Stomach (tissue), 9 donors: Measurements from ENCODE around the gene TRPM3. TPM values are rescaled to one million over a fixed set of nuclear protein-coding genes. Genes with fewer than 3 reads are reported as not detected.

Experiments
- DNase-seq, 2 donors: peaks; one replicate each; pipeline versions ENCODE4 v3.0.0 to v3.0.0-alpha.2; 2013 to 2019
- H3K27ac ChIP-seq, 5 donors: fragments of 200-600 bp in 4 of 5; sonication (generic) in 4 of 5; one replicate each; pipeline ENCODE4 v1.5.1; 2013 to 2019; ENCODE audit warnings: mild to moderate bottlenecking in 1 of 5, moderate library complexity in 1 of 5
- H3K27me3 ChIP-seq, 3 donors: fragments of 200-600 bp; sonication (generic); one replicate each; pipeline ENCODE4 v1.5.1; 2017 to 2019; ENCODE audit warnings: mixed run types in 1 of 3
- H3K36me3 ChIP-seq, 4 donors: fragments of 200-600 bp; sonication (generic); 1 replicate in 3 of 4; 2 replicates in 1 of 4; pipeline ENCODE4 v1.5.1; 2016 to 2019
- H3K4me1 ChIP-seq, 4 donors: fragments of 200-600 bp; sonication (generic); one replicate each; pipeline ENCODE4 v1.5.1; 2016 to 2019
- H3K4me3 ChIP-seq, 4 donors: fragments of 200-600 bp; sonication (generic) in 3 of 4; one replicate each; pipeline ENCODE4 v1.5.1; 2016 to 2019; ENCODE audit warnings: mild to moderate bottlenecking in 1 of 4
- H3K9me3 ChIP-seq, 4 donors: fragments of 200-600 bp; sonication (generic); one replicate each; pipeline ENCODE4 v1.5.1; 2016 to 2019
- EP300 ChIP-seq: sonication (generic); formaldehyde crosslinking; IDR thresholded peaks from one replicate; pipeline ENCODE4 v1.6.1; 2017; ENCODE audit warnings: antibody characterized with exemption
- POLR2A ChIP-seq, 4 donors: fragments of 450-650 bp; IDR thresholded peaks; one replicate each; pipeline ENCODE4 v1.6.1; 2016; ENCODE audit warnings: antibody characterized with exemption in 4 of 4, control low read depth in 2 of 4, mild to moderate bottlenecking in 1 of 4, moderate library complexity in 1 of 4
- POLR2AphosphoS5 ChIP-seq, 3 donors: sonication (generic); formaldehyde crosslinking; IDR thresholded peaks; one replicate each; pipeline ENCODE4 v1.6.1; 2016; ENCODE audit warnings: antibody characterized with exemption in 3 of 3
- WGBS, 5 donors: extraction: QIAGEN DNeasy Blood & Tissue Kit in 3 of 5; methylation state at CpG; one replicate each; pipeline versions ENCODE4 v1.1.5 to v1.1.7; 2013 to 2018; 5-methylcytosine and 5-hydroxymethylcytosine counted together
- intact Hi-C: fragments of 100-400 bp; cut with DNase I; formaldehyde crosslinking; loops from one replicate; pipeline ENCODE4 v1.15.1; 2023; ENCODE audit warnings: low total_unique reads
- polyA plus RNA-seq, 3 donors: library from polyadenylated mRNA; stranded (reverse); fragments of 200-250 nt; gene quantifications; one replicate each; pipeline ENCODE4 v1.2.3, GENCODE V29; 2013
- total RNA-seq, 5 donors: library from RNA; depleted of rRNA; stranded (reverse); fragments of >200 nt; gene quantifications; one replicate each; pipeline versions ENCODE4 v1.1.0 to v1.2.3, GENCODE V29; 2014 to 2016
- TF ChIP-seq, protein P1 (sequence below), 7 experiments: fragments of 450-650 bp in 4 of 7; fragments of 200-600 bp in 3 of 7; sonication (generic) in 3 of 7; IDR thresholded peaks; one replicate each; pipeline ENCODE4 v1.5.1; 2016 to 2019; ENCODE audit warnings: antibody characterized with exemption in 7 of 7, control low read depth in 2 of 7, mild to moderate bottlenecking in 1 of 7
- donor health status: healthy with polysubstance abuse.
- donor health status: Bipolar disorder and iron deficiency.
- donor health status: healthy.

The TRPM3 gene
- total and polyA plus RNA-seq, 8 donors = 0.03 to 6.2 (median 1.5) TPM

DNA sequence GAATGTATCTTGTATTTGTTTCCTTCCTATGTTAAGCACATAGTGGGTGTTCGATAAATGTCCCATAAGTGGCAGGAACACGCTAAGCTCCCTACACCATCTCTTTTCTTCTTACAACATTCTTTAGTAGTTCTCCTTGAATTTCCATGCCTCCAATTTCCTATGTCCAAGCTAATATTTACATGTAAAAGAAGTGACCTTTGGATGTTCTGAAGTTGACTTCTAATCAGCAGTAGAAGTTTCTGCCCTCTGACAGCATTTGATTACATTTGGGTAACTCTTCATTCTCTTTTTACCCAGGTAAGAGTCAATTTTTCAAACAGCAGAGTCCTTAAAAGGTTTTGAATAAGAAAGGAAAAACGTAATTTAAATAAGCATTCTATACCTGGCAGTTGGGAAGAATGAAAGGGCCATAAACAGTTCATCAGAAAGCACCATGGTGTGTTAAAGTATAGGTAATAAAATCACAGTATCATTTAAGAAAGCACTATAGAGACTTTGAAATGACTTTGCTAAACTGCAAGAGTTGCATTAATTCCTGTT, 78.9 kb downstream of the TRPM3 start:
- 65 to 68% (median 66%) methylated on average over 3 of the region's 3 CpGs for WGBS, 5 donors
- Histone ChIP-seq H3K9me3 (no peaks in the 10 kb centered on the region), H3K27me3 (no peaks in the 10 kb centered on the region), H3K4me1 (no peaks in the 10 kb centered on the region), H3K4me3 (no peak overlapping the region), H3K36me3 (no peaks in the 10 kb centered on the region), H3K27ac (no peak overlapping the region)
- intact Hi-C loops = no loop called here
- DNase-seq = no peak
- TF ChIP-seq POLR2AphosphoS5 (IDR thresholded peaks at IDR 0.05) (no peak), POLR2A (IDR thresholded peaks at IDR 0.05) (no peak), EP300 (no peak)
- TF ChIP-seq, protein P1, sequence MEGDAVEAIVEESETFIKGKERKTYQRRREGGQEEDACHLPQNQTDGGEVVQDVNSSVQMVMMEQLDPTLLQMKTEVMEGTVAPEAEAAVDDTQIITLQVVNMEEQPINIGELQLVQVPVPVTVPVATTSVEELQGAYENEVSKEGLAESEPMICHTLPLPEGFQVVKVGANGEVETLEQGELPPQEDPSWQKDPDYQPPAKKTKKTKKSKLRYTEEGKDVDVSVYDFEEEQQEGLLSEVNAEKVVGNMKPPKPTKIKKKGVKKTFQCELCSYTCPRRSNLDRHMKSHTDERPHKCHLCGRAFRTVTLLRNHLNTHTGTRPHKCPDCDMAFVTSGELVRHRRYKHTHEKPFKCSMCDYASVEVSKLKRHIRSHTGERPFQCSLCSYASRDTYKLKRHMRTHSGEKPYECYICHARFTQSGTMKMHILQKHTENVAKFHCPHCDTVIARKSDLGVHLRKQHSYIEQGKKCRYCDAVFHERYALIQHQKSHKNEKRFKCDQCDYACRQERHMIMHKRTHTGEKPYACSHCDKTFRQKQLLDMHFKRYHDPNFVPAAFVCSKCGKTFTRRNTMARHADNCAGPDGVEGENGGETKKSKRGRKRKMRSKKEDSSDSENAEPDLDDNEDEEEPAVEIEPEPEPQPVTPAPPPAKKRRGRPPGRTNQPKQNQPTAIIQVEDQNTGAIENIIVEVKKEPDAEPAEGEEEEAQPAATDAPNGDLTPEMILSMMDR (IDR thresholded peaks at IDR 0.05) = no peak

DNA sequence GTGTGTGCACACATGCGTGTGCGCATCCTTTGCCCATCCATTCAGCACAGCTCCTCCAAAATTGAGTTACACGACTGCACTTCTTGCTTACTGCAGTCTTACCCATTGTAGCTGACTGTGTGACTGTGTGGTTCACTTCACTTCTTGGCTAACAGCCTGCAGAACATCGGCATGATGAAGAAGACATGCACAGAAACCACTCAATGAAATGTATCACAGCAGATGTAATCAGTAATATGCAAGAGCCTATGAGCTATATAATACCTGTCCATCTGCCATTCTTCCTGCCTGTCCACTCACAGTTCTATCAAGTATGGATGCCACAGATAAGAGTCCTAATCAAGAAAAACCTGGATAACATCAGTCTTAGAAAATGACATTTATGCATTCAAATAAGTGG, 83.9 kb downstream of the TRPM3 start:
- no peaks in the 10 kb centered on the region for H3K27me3 ChIP-seq
- H3K27ac ChIP-seq = no peak overlapping the region
- H3K36me3 ChIP-seq = no peaks in the 10 kb centered on the region
- WGBS, 5 donors = 93 to 94% (median 93%) methylated on average over 4 of the region's 4 CpGs
- no peak overlapping the region for H3K4me3 ChIP-seq
- DNase-seq = no peak
- no peaks in the 10 kb centered on the region for H3K9me3 ChIP-seq
- intact Hi-C loops = no loop called here
- H3K4me1 ChIP-seq = peaks cover 0 to 6% (median 0%) of the 10 kb centered on the region in 4 donors
- TF ChIP-seq POLR2A (IDR thresholded peaks at IDR 0.05) (no peak), POLR2AphosphoS5 (IDR thresholded peaks at IDR 0.05) (no peak), EP300 (no peak)
- TF ChIP-seq, protein P1 (IDR thresholded peaks at IDR 0.05) = no peak

DNA sequence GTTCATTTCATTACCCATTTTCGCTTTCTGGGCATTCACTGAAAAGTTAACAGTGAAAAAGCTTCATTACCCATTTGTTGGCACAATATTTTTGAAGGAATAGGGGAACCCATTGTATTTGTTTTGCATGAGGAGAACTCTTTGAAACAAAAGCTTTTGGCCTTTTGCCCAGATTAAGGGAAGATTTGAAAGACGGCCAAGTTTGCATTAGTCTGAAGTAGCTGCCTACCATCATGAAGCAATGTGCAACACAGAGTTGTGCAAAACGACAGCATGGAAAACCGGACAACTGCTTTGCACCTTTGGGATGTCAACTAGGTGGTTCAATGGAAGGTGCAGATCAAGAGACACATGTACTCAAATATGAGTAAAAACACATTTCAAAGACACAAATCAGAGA, 84.9 kb downstream of the TRPM3 start:
- Histone ChIP-seq H3K36me3 (no peaks in the 10 kb centered on the region), H3K9me3 (no peaks in the 10 kb centered on the region), H3K27me3 (no peaks in the 10 kb centered on the region), H3K4me3 (no peak overlapping the region), H3K4me1 (peaks cover 0 to 6% (median 0%) of the 10 kb centered on the region in 4 donors), H3K27ac (no peak overlapping the region)
- DNase-seq = peak; percentile 38 to 58
- TF ChIP-seq POLR2A (IDR thresholded peaks at IDR 0.05) (no peak), POLR2AphosphoS5 (IDR thresholded peaks at IDR 0.05) (no peak), EP300 (no peak)
- TF ChIP-seq, protein P1 (IDR thresholded peaks at IDR 0.05) = no peak
- intact Hi-C loops = no loop called here
- WGBS, 5 donors = 12 to 28% (median 17%) methylated on average over 4 of the region's 4 CpGs

DNA sequence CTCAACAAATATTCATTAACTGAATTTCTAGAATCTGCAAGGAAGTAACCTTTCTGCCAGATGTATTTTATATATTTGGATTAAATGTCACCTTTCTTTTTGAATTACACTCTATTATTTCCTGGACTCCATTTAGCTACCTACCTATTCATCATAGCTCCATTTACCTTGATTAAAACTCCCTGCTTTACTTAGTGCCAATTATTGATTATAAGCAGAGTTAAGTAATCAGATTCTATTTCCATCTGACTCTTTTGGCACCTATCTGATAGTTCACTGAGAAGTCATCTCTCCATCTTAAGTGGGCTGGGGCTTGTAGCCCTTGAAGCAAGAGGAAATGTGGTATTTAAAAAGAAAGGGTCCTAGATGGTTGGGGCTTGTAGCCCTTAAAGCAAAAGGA, 88.6 kb downstream of the TRPM3 start:
- TF ChIP-seq EP300 = no peak
- Histone ChIP-seq H3K27me3 (no peaks in the 10 kb centered on the region), H3K4me3 (no peak overlapping the region), H3K27ac (no peak overlapping the region), H3K36me3 (no peaks in the 10 kb centered on the region), H3K9me3 (no peaks in the 10 kb centered on the region), H3K4me1 (peaks cover 0 to 6% (median 0%) of the 10 kb centered on the region in 4 donors)
- intact Hi-C loops = no loop called here
- no peak for DNase-seq

DNA sequence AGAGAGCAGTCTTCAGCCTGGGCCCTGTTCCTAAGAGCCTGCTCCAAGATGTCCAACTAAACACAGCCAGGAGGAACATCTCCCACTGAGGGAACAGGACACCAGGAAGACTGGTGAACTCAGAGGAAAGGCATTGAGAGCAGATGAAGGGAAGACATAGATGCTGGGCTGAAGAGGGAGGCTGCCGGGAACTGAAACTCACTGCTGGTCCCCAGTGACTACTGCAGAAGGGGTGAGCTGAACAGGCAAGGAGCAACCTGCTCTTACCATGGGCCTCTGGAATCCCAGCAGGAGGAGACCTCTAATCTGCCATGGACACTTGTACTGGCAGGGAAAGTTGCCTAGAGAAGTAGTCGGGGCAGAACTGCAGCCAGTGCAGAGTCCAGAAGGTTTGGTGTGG, 95.7 kb downstream of the TRPM3 start:
- Histone ChIP-seq H3K4me1 (no peaks in the 10 kb centered on the region), H3K27me3 (no peaks in the 10 kb centered on the region), H3K27ac (no peak overlapping the region), H3K9me3 (peaks cover 0 to 2% (median 0%) of the 10 kb centered on the region in 4 donors), H3K4me3 (no peak overlapping the region), H3K36me3 (no peaks in the 10 kb centered on the region)
- no peak for TF ChIP-seq POLR2A (IDR thresholded peaks at IDR 0.05)
- TF ChIP-seq, protein P1 (IDR thresholded peaks at IDR 0.05) = no peak
- no peak for TF ChIP-seq POLR2AphosphoS5 (IDR thresholded peaks at IDR 0.05)
- no peak for TF ChIP-seq EP300
- WGBS, 5 donors = 61 to 97% (median 88%) methylated on average over 2 of the region's 2 CpGs
- intact Hi-C loops = no loop called here
- DNase-seq = no peak
